GM21528 (cell line): Measurements from ENCODE around the gene KLC4.

ENCODE experiments used
- ATAC-seq: cut with Tn5 transposase; IDR thresholded peaks from one replicate; pipeline ENCODE4 v1.9.1; 2021; ENCODE audit warnings: mild to moderate bottlenecking, moderate library complexity; ENCODE audit not compliant: unreplicated experiment, low FRiP score

The KLC4 gene

GRCh38 chr6:43059168-43060033 lies at the start of gene KLC4, which contains the start of gene MRPL2:
KLC4 (plus strand) TSS chr6:43059631; CDS start chr6:43061336, 1,705 bp downstream.
MRPL2 (minus strand) TSS chr6:43059434; CDS start chr6:43059381, 53 bp downstream.
- ATAC-seq = peak; percentile 73

- ATAC-seq = no peak
These were observed 48.2 kb upstream of the KLC4 start for GRCh38 chr6:43011207-43011606.

- no peak for ATAC-seq
These were observed 47.1 kb upstream of the KLC4 start for GRCh38 chr6:43012364-43012763.

- ATAC-seq = peak; percentile 6
These were observed 46.2 kb upstream of the KLC4 start for GRCh38 chr6:43013097-43013842.

GRCh38 chr6:43013843-43014433 lies 45.5 kb upstream of the KLC4 start, which contains the start of the genes KLHDC3 and MEA1:
KLHDC3 (plus strand) TSS chr6:43014249; CDS start chr6:43017193, 2,944 bp downstream.
MEA1 (minus strand) TSS chr6:43013946; CDS start chr6:43013813, 133 bp downstream.
- ATAC-seq = peak; percentile 90

GRCh38 chr6:43014434-43014909 lies 45.0 kb upstream of the KLC4 start:
- ATAC-seq = no peak

- no peak for ATAC-seq
These were observed 43.1 kb upstream of the KLC4 start for GRCh38 chr6:43016176-43016942.

- no peak for ATAC-seq
These were observed 42.5 kb upstream of the KLC4 start for GRCh38 chr6:43016943-43017334.

- no peak for ATAC-seq
These were observed 40.3 kb upstream of the KLC4 start for GRCh38 chr6:43019152-43019551.

- no peak for ATAC-seq
These were observed 39.3 kb upstream of the KLC4 start for GRCh38 chr6:43020052-43020705.

GRCh38 chr6:43020847-43021246 lies 38.6 kb upstream of the KLC4 start:
- ATAC-seq = no peak

- ATAC-seq = peak; percentile 63
These were observed 38.0 kb upstream of the KLC4 start, which contains the start of gene RRP36 for GRCh38 chr6:43021270-43022047. RRP36 (plus strand) TSS chr6:43021623; CDS start chr6:43021655, 32 bp downstream.

- no peak for ATAC-seq
These were observed 35.0 kb upstream of the KLC4 start for GRCh38 chr6:43024436-43024835.

- no peak for ATAC-seq
These were observed 33.1 kb upstream of the KLC4 start for GRCh38 chr6:43026365-43026764.

- ATAC-seq = no peak
These were observed 30.3 kb upstream of the KLC4 start for GRCh38 chr6:43029120-43029519.

GRCh38 chr6:43032326-43032725 lies 27.1 kb upstream of the KLC4 start:
- ATAC-seq = no peak

- ATAC-seq = no peak
These were observed 25.8 kb upstream of the KLC4 start for GRCh38 chr6:43033496-43034189.

GRCh38 chr6:43034190-43034525 lies 25.3 kb upstream of the KLC4 start:
- no peak for ATAC-seq
